Measurements from ENCODE around the gene ZNF592. TPM values are rescaled to one million over a fixed set of nuclear protein-coding genes. Genes with fewer than 3 reads are reported as not detected.
"Not testable (repeated sequence)": the region's sequence is repeated elsewhere in the genome, so short reads cannot be mapped to it uniquely, and the experiment has no call there.

ZNF592 gene
- polyA plus RNA-seq, 3 donors, result 26.8 to 28.4 (median 27.8) TPM

- no peak for DNase-seq (ENCODE audit: low read depth in 3 of 3, low spot score in 2 of 3)
Observed at GRCh38 chr15:84747416-84748273, 747 bp upstream of the ZNF592 start.

- no peak for DNase-seq (ENCODE audit: low read depth in 3 of 3, low spot score in 2 of 3)
Observed at GRCh38 chr15:84749111-84749991, 959 bp downstream of the ZNF592 start.

- DNase-seq (ENCODE audit: low read depth in 3 of 3, low spot score in 2 of 3), result no peak
Observed at GRCh38 chr15:84750583-84751092, 2.2 kb downstream of the ZNF592 start.

- not testable (repeated sequence) for DNase-seq (ENCODE audit: low read depth in 3 of 3, low spot score in 2 of 3)
Observed at GRCh38 chr15:84751721-84752120, 3.3 kb downstream of the ZNF592 start.

- no peak for DNase-seq (ENCODE audit: low read depth in 3 of 3, low spot score in 2 of 3)
Observed at GRCh38 chr15:84752195-84752594, 3.8 kb downstream of the ZNF592 start.

- DNase-seq (ENCODE audit: low read depth in 3 of 3, low spot score in 2 of 3), result no peak
Observed at GRCh38 chr15:84752700-84753099, 4.3 kb downstream of the ZNF592 start.

- not testable (repeated sequence) for DNase-seq (ENCODE audit: low read depth in 3 of 3, low spot score in 2 of 3)
Observed at GRCh38 chr15:84754889-84755288, 6.5 kb downstream of the ZNF592 start.

GRCh38 chr15:84755736-84756527, 7.5 kb downstream of the ZNF592 start:
- DNase-seq (ENCODE audit: low read depth in 3 of 3, low spot score in 2 of 3), result no peak

GRCh38 chr15:84759018-84759417, 10.6 kb downstream of the ZNF592 start:
- DNase-seq (ENCODE audit: low read depth in 3 of 3, low spot score in 2 of 3), result no peak

GRCh38 chr15:84760219-84760618, 11.8 kb downstream of the ZNF592 start:
- no peak for DNase-seq (ENCODE audit: low read depth in 3 of 3, low spot score in 2 of 3)

- no peak for DNase-seq (ENCODE audit: low read depth in 3 of 3, low spot score in 2 of 3)
Observed at GRCh38 chr15:84761607-84762131, 13.3 kb downstream of the ZNF592 start.

GRCh38 chr15:84762840-84763572, 14.6 kb downstream of the ZNF592 start:
- no peak for DNase-seq (ENCODE audit: low read depth in 3 of 3, low spot score in 2 of 3)

GRCh38 chr15:84764585-84764984, 16.2 kb downstream of the ZNF592 start:
- no peak for DNase-seq (ENCODE audit: low read depth in 3 of 3, low spot score in 2 of 3)

GRCh38 chr15:84764989-84765388, 16.6 kb downstream of the ZNF592 start:
- no peak for DNase-seq (ENCODE audit: low read depth in 3 of 3, low spot score in 2 of 3)

GRCh38 chr15:84765675-84766074, 17.3 kb downstream of the ZNF592 start:
- DNase-seq (ENCODE audit: low read depth in 3 of 3, low spot score in 2 of 3), result no peak

GRCh38 chr15:84766461-84767035, 18.2 kb downstream of the ZNF592 start:
- no peak for DNase-seq (ENCODE audit: low read depth in 3 of 3, low spot score in 2 of 3)

GRCh38 chr15:84772031-84772430, 23.6 kb downstream of the ZNF592 start:
- DNase-seq (ENCODE audit: low read depth in 3 of 3, low spot score in 2 of 3), result no peak

- no peak for DNase-seq (ENCODE audit: low read depth in 3 of 3, low spot score in 2 of 3)
Observed at GRCh38 chr15:84772467-84772866, 24.1 kb downstream of the ZNF592 start.

- DNase-seq (ENCODE audit: low read depth in 3 of 3, low spot score in 2 of 3), result no peak
Observed at GRCh38 chr15:84773716-84774115, 25.3 kb downstream of the ZNF592 start.

Data from right renal cortex interstitium (tissue), 3 donors.